GM12874 (cell line): ENCODE measurements around the gene MYH6.

Experiments used
- TF ChIP-seq, protein P1 (sequence below): IDR thresholded peaks from 2 replicates; pipeline ENCODE4 v1.5.1; 2011; ENCODE audit warnings: low read depth, mild to moderate bottlenecking, control low read depth, low read length, moderate library complexity; ENCODE audit not compliant: insufficient read depth

MYH6 gene

DNA sequence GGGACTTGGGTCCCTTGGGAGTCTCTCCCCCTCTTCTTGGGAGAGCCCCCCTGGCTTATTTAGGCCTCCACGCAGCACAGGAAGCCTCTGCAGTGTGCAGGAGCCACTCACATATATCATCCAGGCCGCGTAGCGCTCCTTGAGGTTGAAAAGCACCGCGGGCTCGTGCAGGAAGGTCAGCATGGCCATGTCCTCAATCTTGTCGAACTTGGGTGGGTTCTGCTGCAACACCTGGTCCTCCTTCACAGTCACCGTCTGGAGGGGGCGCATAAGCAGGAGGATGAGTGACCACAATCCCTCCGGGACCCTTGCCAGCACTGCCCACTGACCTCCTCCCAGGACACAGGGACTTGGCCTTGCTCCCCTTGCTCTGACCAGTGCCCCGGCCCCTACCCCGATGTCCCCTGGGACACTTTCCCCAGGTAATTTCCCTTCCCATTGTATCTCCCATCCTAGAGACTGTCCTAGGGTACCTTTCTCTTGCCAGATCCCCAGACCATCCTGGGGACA, 2.5 kb downstream of the MYH6 start:
- TF ChIP-seq, protein P1, sequence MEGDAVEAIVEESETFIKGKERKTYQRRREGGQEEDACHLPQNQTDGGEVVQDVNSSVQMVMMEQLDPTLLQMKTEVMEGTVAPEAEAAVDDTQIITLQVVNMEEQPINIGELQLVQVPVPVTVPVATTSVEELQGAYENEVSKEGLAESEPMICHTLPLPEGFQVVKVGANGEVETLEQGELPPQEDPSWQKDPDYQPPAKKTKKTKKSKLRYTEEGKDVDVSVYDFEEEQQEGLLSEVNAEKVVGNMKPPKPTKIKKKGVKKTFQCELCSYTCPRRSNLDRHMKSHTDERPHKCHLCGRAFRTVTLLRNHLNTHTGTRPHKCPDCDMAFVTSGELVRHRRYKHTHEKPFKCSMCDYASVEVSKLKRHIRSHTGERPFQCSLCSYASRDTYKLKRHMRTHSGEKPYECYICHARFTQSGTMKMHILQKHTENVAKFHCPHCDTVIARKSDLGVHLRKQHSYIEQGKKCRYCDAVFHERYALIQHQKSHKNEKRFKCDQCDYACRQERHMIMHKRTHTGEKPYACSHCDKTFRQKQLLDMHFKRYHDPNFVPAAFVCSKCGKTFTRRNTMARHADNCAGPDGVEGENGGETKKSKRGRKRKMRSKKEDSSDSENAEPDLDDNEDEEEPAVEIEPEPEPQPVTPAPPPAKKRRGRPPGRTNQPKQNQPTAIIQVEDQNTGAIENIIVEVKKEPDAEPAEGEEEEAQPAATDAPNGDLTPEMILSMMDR, result no peak

DNA sequence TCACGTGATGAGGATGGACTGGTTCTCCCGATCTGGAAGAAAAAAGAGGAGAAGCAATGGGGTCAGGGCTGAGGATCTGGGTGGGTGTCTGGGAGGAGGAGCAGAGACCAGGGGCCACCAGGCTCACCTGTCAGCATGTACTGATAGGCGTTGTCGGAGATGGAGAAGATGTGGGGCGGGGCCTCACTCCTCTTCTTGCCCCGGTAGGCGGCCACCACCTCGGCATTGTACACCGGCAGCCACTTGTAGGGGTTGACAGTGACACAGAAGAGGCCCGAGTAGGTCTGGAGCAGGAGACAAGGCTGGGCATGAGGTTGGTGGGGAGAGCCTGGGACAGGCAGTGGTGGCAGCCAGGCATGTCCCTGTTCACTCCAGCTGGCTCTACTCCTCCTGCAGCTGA, 3.0 kb downstream of the MYH6 start:
- TF ChIP-seq, protein P1, result no peak

DNA sequence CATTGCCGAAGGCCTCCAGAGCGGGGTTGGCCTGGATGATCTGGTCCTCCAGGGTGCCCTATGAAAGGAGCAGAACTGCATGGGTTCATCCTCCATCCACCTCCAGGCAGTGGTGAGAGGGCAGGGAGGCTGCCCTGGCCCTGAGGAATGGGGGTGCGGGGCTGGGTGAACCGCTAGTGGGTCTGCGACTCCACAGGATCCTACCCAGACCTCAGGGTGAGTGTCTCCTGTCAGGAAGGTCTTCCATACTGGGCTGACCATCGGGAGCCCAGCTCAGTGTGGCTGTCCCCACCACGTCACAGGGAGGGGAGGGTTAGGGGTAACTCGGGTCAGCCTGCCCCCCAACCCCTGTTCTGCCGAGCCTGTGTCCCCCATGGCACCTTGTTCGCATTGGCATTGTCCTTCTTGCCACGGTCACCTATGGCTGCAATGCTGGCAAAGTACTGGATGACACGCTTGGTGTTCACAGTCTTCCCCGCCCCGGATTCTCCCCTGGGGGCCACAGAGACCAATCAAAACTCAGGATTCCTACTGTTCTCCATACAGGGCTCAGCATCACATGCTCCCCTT, 3.7 kb downstream of the MYH6 start:
- TF ChIP-seq, protein P1, result no peak

- TF ChIP-seq, protein P1, result no peak
Observed at GRCh38 chr14:23403908-23404307, 4.2 kb downstream of the MYH6 start.

DNA sequence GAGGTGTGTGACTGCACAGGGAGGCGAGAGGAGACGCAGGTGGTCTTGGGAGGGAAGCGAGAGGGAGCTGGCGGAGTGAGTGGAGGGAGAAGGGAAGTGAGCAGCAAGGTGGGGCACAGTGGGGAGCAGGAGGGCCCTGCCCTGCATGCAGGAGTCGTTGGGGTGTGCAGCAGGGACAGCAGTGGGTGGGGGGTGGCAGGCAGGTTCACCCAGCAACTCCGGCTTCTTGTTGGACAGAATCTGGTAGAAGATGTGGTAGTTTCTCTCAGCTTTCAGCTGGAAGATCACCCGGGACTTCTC, 5.0 kb downstream of the MYH6 start:
- TF ChIP-seq, protein P1, result no peak

DNA sequence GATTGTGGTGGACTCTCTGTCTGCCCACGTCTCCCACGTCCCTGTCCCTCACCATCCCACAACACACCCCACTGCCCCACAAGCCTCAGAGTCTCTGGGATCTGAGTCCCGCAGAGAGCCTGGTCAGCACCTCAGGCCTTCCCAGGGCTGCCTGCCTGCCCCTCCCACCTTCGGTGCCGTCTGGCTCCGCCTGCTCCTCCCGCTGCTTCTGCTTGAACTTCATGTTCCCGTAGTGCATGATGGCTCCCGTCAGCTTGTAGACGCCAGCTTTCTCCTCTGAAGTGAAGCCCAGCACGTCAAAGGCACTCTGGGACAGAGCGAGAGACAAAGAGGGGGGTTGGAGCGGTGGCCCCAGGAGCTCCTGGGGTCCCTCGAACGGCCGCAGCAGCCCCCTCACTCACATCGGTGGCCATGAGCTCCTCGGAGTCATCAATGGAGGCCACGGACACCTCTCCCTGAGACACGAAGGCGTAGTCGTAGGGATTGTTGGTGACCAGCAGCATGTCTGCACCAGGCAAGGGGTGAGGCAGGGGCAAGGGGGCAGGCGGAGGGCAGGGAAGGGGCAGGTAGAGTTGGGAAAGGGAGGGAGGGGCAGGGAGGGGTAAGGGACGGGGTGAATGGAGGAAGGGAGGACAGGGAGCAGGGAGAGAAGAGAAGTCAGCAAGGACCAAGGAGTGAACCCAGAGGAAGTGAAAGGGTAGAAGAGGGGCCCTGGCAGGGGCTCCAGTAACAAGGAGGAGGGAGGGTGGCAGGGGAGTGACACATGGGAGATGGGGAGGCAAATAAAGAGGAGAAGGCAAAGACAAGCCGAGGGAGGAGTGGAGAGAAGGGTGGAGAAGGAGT, 5.6 kb downstream of the MYH6 start:
- TF ChIP-seq, protein P1, result no peak

GRCh38 chr14:23401291-23401690, 6.8 kb downstream of the MYH6 start:
- TF ChIP-seq, protein P1, result no peak
